Sigmoid colon (tissue), 3 donors: ENCODE data around the gene SPARC.

Source experiments
- POLR2A ChIP-seq, 2 donors: fragments of 450-650 bp; IDR thresholded peaks; one replicate each; pipeline ENCODE4 v1.6.1; 2016; ENCODE audit warnings: antibody characterized with exemption in 2 of 2, mild to moderate bottlenecking in 2 of 2, moderate library complexity in 2 of 2
- TF ChIP-seq, protein P1 (sequence below), 4 experiments: fragments of 450-650 bp in 3 of 4; fragments of 200-600 bp in 1 of 4; IDR thresholded peaks; one replicate each; pipeline ENCODE4 v1.5.1; 2016 to 2019; ENCODE audit warnings: antibody characterized with exemption in 4 of 4, mild to moderate bottlenecking in 3 of 4, moderate library complexity in 2 of 4

DNA sequence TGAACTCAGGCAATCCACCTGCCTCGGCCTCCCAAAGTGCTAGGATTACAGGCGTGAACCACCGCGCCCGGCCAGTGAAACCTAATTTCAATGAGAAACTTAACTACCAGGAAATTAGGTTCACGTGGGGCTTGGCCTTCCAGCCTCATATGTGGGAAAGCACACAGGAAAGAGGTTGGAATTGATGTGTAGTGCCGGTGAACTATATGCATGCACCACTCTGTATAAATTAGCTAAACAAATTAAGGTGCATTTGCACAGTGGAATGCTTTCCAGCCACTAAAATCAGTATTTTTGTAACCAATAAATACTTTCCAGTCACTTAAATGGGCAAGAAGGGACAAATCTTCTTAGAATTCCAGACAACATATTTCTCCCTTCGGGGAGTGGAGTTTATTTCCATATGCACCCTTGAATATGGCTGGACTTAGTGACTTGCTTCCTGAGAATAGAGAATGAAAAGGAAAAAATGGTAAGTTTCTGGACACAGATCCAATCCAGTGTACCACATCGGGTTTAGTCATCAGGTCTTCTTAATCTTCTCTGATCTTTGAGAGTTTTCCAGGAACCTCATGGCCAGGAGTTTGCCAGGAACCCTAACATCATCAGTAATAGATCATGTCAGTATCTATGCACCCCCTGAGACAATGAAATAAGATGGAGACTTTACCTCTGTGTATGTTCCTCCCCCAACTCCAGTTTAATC lies 46.8 kb upstream of the SPARC start:
- TF ChIP-seq, protein P1, sequence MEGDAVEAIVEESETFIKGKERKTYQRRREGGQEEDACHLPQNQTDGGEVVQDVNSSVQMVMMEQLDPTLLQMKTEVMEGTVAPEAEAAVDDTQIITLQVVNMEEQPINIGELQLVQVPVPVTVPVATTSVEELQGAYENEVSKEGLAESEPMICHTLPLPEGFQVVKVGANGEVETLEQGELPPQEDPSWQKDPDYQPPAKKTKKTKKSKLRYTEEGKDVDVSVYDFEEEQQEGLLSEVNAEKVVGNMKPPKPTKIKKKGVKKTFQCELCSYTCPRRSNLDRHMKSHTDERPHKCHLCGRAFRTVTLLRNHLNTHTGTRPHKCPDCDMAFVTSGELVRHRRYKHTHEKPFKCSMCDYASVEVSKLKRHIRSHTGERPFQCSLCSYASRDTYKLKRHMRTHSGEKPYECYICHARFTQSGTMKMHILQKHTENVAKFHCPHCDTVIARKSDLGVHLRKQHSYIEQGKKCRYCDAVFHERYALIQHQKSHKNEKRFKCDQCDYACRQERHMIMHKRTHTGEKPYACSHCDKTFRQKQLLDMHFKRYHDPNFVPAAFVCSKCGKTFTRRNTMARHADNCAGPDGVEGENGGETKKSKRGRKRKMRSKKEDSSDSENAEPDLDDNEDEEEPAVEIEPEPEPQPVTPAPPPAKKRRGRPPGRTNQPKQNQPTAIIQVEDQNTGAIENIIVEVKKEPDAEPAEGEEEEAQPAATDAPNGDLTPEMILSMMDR (IDR thresholded peaks at IDR 0.05), result no peak
- TF ChIP-seq POLR2A (IDR thresholded peaks at IDR 0.05), result no peak
